HG02870 (cell line): Measurements from ENCODE around the gene ZNF93.
"Not testable (repeated sequence)": the region's sequence is repeated elsewhere in the genome, so short reads cannot be mapped to it uniquely, and the experiment has no call there.

ENCODE experiments used
- ATAC-seq: cut with Tn5 transposase; IDR thresholded peaks from one replicate; pipeline ENCODE4 v1.9.1; 2021; ENCODE audit warnings: mild to moderate bottlenecking, moderate library complexity; ENCODE audit not compliant: unreplicated experiment

The ZNF93 gene

GRCh38 chr19:19900729-19901444 lies at the start of gene ZNF93:
ZNF93 (plus strand) TSS chr19:19900946; CDS start chr19:19901089, 143 bp downstream.
- ATAC-seq, result peak; percentile 94

- ATAC-seq, result not testable (repeated sequence)
Measured at GRCh38 chr19:19851740-19852139, 49.0 kb upstream of the ZNF93 start.

GRCh38 chr19:19858751-19859150 lies 42.0 kb upstream of the ZNF93 start:
- ATAC-seq, result no peak

DNA sequence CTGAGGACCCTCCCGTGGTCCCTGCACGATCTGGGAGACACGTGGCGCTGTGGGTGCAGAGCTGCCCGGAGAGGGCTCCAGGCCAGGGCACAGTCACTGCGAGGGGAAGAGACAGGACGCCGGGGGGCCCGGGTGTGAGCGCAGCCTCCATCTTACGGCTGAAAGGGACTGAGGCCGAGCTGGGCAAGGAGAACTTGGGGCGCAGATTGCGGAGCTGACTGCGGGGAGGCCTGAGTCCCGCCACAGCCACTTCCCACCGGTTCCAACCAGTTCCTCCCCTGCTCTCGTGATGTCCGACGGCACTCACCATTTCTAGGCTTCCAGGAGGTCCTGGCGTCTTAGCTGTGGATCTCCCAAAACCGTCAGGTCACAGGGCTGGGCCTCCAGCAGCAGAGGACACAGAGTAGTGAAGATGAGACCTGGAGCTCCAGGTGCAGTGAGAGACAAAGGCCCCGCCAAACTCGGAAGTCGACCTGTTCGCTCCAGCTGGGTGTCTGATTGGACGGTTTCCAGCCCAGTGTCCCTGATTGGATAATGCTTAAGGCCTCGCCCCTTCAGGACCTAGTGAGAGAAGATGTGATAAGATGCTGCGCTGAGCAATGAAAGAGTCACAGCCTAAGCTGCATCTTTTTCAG lies 39.9 kb upstream of the ZNF93 start:
- no peak for ATAC-seq

GRCh38 chr19:19865750-19866610 lies 34.8 kb upstream of the ZNF93 start, which contains the start of gene ZNF253:
ZNF253 (plus strand) TSS chr19:19865882; CDS start chr19:19865997, 115 bp downstream.
- ATAC-seq, result peak; percentile 91

- ATAC-seq, result no peak
Measured at GRCh38 chr19:19866611-19867248, 34.0 kb upstream of the ZNF93 start.

- not testable (repeated sequence) for ATAC-seq
Measured at GRCh38 chr19:19870086-19870485, 30.7 kb upstream of the ZNF93 start.

GRCh38 chr19:19871932-19872331 lies 28.8 kb upstream of the ZNF93 start:
- ATAC-seq, result no peak

DNA sequence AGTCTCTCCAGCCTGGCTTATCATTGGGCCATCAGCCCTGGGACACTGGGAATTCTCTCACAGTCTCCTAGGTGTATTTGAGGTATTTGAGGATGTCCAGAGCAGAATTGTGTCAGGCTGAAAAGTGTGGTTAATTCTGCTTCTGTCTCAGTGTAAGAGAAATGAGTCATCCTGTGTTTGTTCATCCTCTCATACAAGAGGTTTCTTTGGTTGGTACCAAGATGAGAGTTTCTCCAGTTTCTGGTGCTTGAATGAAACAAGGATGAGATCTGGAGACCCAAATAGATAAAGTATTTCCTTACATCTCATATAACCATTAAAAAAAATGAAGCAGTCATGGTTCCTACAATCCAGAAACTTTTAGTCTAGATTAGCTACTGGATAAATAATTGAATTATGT lies 27.4 kb upstream of the ZNF93 start:
- ATAC-seq, result no peak

DNA sequence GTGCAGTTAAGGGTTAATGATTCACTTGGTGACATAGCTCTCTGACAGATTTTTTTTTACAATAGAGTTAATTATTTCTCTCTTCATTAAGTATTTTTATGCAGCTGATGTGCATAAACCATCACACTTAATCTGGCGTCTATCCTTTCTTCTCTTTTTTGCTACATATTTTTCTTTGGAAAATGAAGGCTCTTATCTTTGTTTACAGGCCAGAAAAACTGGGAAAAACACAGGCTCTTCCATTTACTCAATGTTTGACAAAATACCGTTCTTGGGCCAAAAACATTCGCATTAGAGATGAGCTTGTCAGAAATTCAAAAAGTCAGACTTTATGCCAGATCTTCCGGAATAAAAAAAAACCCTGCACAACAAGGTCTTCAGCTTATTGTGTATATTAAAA lies 23.0 kb upstream of the ZNF93 start:
- ATAC-seq, result no peak

DNA sequence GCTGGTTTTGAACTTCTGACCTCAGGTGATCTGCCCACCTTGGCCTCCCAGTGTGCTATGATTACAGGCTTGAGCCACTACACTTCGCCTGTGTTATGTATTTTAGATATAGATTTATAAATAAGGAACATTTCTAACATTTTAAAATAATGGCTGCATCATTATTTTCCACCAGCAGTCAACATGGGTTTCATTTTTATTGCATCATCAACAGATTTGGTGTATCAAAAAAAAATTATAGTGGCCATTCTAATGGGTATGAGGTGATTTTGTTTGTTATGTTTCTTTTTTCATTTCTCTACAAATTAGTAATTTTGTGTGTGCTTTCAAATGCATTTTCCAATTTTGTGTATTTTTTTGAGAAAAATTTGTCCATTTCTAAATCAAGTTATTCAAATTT lies 16.2 kb upstream of the ZNF93 start:
- ATAC-seq, result no peak

GRCh38 chr19:19892055-19892941 lies 8.4 kb upstream of the ZNF93 start:
- ATAC-seq, result not testable (repeated sequence)

- no peak for ATAC-seq
Measured at GRCh38 chr19:19900139-19900728, 512 bp upstream of the ZNF93 start.

- ATAC-seq, result not testable (repeated sequence)
Measured at GRCh38 chr19:19907551-19907950, 6.8 kb downstream of the ZNF93 start.

- no peak for ATAC-seq
Measured at GRCh38 chr19:19909654-19910053, 8.9 kb downstream of the ZNF93 start.

DNA sequence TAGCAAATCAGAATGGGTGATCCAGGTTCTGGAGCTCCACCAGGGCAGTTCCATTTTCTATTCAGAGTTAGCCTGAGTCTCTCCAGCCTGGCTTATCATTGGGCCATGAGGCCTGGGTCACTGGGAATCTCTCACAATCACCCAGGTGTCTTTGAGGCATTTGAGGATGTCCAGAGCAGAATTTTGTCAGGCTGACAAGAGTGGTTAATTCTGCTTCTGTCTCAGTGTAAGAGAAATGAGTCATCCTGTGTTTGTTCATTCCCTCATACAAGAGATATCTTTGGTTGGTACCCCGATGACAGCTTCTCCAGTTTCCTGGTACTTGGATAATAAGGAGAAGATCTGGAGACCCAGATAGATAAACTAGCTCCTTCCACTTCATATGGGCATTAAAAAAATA lies 10.4 kb downstream of the ZNF93 start:
- ATAC-seq, result no peak

DNA sequence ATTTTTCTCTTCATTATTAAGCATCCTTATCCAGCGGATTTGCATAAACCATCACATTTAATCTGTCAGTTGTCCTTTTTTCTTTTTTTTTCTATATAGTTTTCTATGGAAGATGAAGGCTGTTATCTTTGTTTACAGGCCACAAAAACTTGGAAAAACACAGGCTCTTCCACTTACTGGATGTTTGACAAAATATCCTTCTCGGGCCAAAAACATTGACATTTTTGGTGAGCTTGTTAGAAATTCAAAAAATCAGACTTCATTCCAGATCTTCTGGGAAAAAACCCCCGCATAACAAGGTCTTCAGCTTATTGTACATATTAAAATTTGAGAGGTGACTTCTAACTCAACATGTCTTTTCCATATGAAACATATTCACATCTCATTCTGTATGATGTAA lies 13.8 kb downstream of the ZNF93 start:
- ATAC-seq, result no peak

DNA sequence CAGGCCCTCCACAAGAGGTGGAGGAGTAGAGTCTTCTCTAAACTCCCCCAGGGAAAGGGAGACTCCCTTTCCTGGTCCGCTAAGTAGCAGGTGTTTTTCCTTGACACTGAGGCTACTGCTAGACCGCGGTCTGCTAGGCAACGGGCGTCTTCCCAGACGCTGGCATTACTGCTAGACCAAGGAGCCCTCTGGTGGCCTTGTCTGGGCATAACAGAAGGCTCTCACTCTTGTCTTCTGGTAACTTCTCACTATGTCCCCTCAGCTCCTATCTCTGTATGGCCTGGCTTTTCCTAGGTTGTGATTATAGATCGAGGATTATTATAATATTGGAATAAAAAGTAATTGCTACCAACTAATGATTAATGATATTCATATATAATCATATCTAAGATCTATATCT lies 29.7 kb downstream of the ZNF93 start:
- not testable (repeated sequence) for ATAC-seq

GRCh38 chr19:19933432-19934314 lies 32.9 kb downstream of the ZNF93 start:
- ATAC-seq, result not testable (repeated sequence)
